Gastrocnemius medialis (tissue), 4 donors: ENCODE data around the gene NLGN4X. TPM values are rescaled to one million over a fixed set of nuclear protein-coding genes. Genes with fewer than 3 reads are reported as not detected.

Experiments
- ATAC-seq, 2 donors: fragments of 150-250 bp; one replicate each; pipeline ENCODE4 v1.9.1; 2016
- DNase-seq, 2 donors: peaks; one replicate each; pipeline ENCODE4 v3.0.0-alpha.2; 2019
- H3K27ac ChIP-seq, 4 donors: fragments of 200-600 bp; sonication (generic); 1 replicate in 1 of 4; 2 replicates in 3 of 4; pipeline ENCODE4 v1.5.1; 2016 to 2018; ENCODE audit warnings: mild to moderate bottlenecking in 2 of 4, moderate library complexity in 1 of 4
- H3K27me3 ChIP-seq, 3 donors: fragments of 200-600 bp; sonication (generic) in 2 of 3; 1 replicate in 1 of 3; 2 replicates in 2 of 3; pipeline versions ENCODE4 v1.5.1 to v1.6.0; 2016 to 2019; ENCODE audit warnings: mild to moderate bottlenecking in 1 of 3, moderate library complexity in 1 of 3
- H3K36me3 ChIP-seq, 2 donors: fragments of 200-600 bp; sonication (generic) in 1 of 2; one replicate each; pipeline ENCODE4 v1.5.1; 2017 to 2018
- H3K4me1 ChIP-seq, 2 donors: fragments of 200-600 bp; sonication (generic) in 1 of 2; one replicate each; pipeline ENCODE4 v1.5.1; 2016 to 2017; ENCODE audit warnings: mild to moderate bottlenecking in 2 of 2
- H3K4me3 ChIP-seq, 4 donors: fragments of 200-600 bp; sonication (generic) in 3 of 4; 1 replicate in 1 of 4; 2 replicates in 3 of 4; pipeline ENCODE4 v1.5.1; 2016 to 2019; ENCODE audit warnings: mild to moderate bottlenecking in 2 of 4
- H3K9me3 ChIP-seq, 3 donors: fragments of 200-600 bp; sonication (generic) in 2 of 3; 1 replicate in 1 of 3; 2 replicates in 2 of 3; pipeline ENCODE4 v1.5.1; 2016 to 2019
- POLR2A ChIP-seq, 2 donors: fragments of 450-650 bp; IDR thresholded peaks; one replicate each; pipeline ENCODE4 v1.6.1; 2017; ENCODE audit warnings: antibody characterized with exemption in 2 of 2, mild to moderate bottlenecking in 2 of 2, moderate library complexity in 2 of 2
- in situ Hi-C, 4 donors: fragments of 200-750 bp; cut with MboI; loops; one replicate each; pipeline versions ENCODE4 v1.15.0 to v1.8.0; 2017; ENCODE audit warnings: low sequenced_read_pairs in 4 of 4
- intact Hi-C: fragments of 100-400 bp; cut with DNase I; formaldehyde crosslinking; loops from one replicate; pipeline ENCODE4 v1.15.1; 2023; ENCODE audit warnings: low total_unique reads
- total RNA-seq, 4 donors: library from RNA; depleted of rRNA; stranded (reverse); fragments of >200 nt; gene quantifications; one replicate each; pipeline versions ENCODE4 v1.1.0 to v1.2.3, GENCODE V29; 2016
- TF ChIP-seq, protein P1 (sequence below), 5 experiments: fragments of 450-650 bp in 3 of 5; fragments of 200-600 bp in 2 of 5; sonication (generic) in 2 of 5; IDR thresholded peaks in 4 of 5; conservative IDR thresholded peaks in 1 of 5; 1 replicate in 4 of 5; 2 replicates in 1 of 5; pipeline ENCODE4 v1.5.1; 2016 to 2019; ENCODE audit warnings: antibody characterized with exemption in 5 of 5, mild to moderate bottlenecking in 3 of 5, moderate library complexity in 3 of 5

The NLGN4X gene
- total RNA-seq, 4 donors from 2014 or later, result 0.31 to 0.52 (median 0.47) TPM

DNA sequence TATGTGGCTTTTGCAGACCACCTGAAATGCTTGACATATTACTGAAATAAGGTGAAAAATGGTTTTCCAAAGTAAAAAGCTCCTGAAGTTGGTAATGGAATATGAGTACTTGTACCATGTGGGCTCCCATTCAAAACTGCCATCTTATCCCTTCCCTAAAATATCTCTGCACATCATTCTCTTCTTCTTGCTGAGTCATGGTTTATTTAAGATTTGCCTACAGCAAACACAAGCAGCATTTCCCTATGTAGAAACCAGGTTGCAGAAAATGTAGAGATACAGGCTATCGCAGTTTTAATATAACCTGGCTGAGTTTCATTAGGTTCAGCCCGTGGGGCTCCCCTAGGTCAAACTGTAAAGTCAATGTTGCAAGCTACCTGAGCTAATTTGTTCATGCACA, 270.1 kb downstream of the NLGN4X start:
- H3K9me3 ChIP-seq, result no peaks in the 10 kb centered on the region
- no peaks in the 10 kb centered on the region for H3K27me3 ChIP-seq
- no peak overlapping the region for H3K4me3 ChIP-seq
- no peak for ATAC-seq
- no peaks in the 10 kb centered on the region for H3K4me1 ChIP-seq
- no peaks in the 10 kb centered on the region for H3K36me3 ChIP-seq
- in situ Hi-C loops, result no loop called here
- intact Hi-C loops, result no loop called here
- TF ChIP-seq, protein P1, sequence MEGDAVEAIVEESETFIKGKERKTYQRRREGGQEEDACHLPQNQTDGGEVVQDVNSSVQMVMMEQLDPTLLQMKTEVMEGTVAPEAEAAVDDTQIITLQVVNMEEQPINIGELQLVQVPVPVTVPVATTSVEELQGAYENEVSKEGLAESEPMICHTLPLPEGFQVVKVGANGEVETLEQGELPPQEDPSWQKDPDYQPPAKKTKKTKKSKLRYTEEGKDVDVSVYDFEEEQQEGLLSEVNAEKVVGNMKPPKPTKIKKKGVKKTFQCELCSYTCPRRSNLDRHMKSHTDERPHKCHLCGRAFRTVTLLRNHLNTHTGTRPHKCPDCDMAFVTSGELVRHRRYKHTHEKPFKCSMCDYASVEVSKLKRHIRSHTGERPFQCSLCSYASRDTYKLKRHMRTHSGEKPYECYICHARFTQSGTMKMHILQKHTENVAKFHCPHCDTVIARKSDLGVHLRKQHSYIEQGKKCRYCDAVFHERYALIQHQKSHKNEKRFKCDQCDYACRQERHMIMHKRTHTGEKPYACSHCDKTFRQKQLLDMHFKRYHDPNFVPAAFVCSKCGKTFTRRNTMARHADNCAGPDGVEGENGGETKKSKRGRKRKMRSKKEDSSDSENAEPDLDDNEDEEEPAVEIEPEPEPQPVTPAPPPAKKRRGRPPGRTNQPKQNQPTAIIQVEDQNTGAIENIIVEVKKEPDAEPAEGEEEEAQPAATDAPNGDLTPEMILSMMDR (IDR thresholded peaks at IDR 0.05 in 4 of 5, conservative IDR thresholded peaks at IDR 0.05 in 1 of 5), result no peak
- TF ChIP-seq POLR2A (IDR thresholded peaks at IDR 0.05), result no peak
- no peak for DNase-seq
- no peak overlapping the region for H3K27ac ChIP-seq

DNA sequence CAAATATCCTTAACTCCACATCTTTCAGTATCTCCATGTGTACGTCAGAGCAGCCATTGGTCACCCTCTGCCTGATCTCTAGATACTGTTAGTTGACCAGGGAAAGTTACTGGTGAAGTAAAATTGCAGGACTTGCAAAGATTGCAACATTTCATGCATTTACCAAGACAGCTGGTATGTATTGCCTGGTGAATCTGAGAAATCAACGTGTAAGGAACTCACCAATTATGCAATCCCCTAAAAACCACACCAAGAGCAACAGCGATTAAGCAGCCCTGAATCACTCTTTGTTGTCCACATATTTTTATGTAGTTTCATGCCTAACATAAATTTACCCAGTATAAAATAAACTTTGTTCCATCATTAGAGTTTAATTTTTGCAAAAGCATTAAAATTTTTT, 271.2 kb downstream of the NLGN4X start:
- H3K27ac ChIP-seq, result no peak overlapping the region
- DNase-seq (no peak), ATAC-seq (no peak)
- in situ Hi-C loops, result no loop called here
- TF ChIP-seq, protein P1 (IDR thresholded peaks at IDR 0.05 in 4 of 5, conservative IDR thresholded peaks at IDR 0.05 in 1 of 5), result no peak
- no peak for TF ChIP-seq POLR2A (IDR thresholded peaks at IDR 0.05)
- no peak overlapping the region for H3K4me3 ChIP-seq
- no peaks in the 10 kb centered on the region for H3K36me3 ChIP-seq
- H3K9me3 ChIP-seq, result no peaks in the 10 kb centered on the region
- no peaks in the 10 kb centered on the region for H3K27me3 ChIP-seq
- no peaks in the 10 kb centered on the region for H3K4me1 ChIP-seq
- intact Hi-C loops, result no loop called here

DNA sequence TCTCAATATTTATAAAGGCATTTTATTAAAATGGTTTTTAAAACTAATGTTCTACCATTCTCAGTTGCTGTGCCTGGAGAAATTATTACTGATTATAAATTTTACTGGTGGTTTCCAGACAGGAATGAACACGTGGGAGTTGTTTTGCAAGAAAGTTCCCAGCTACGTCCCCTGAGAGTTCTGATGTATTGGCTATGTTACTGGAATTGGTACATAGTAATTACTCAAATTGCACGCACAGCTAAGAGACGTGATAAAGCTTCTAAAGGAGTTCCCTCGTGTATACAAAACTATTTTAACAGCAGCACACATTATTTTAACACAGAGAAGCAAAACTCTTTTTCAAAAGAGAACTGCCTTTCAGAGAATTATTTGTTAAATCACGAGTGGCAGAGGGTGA, 292.2 kb downstream of the NLGN4X start:
- Histone ChIP-seq H3K36me3 (no peaks in the 10 kb centered on the region), H3K4me3 (no peak overlapping the region), H3K9me3 (no peaks in the 10 kb centered on the region), H3K27ac (no peak overlapping the region), H3K27me3 (no peaks in the 10 kb centered on the region), H3K4me1 (no peaks in the 10 kb centered on the region)
- intact Hi-C loops (no loop called here), in situ Hi-C loops (no loop called here)
- DNase-seq, result peak in 1 of 2 donors; percentile 4
- TF ChIP-seq POLR2A (IDR thresholded peaks at IDR 0.05), result no peak
- no peak for ATAC-seq

DNA sequence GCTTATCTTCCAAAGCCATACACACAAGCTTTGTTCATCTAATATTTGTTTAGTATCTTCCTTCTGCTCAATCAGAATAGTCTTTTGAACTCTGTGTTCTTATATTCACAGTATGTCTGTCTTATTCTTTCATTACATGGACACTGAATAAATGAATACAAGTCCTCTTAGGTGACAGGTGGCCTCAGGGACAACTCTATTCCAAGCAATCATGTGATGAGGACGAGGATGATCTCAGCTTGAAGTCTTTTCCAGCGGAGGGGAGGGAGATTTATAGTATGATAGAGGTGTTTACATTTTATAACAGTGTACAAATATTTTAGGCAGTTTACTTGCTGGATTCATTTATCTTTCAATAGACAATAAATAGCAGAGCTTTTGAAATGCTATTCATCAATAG, 300.4 kb downstream of the NLGN4X start:
- DNase-seq, result no peak
- intact Hi-C loops (no loop called here), in situ Hi-C loops (no loop called here)
- no peak for ATAC-seq
- TF ChIP-seq, protein P1 (IDR thresholded peaks at IDR 0.05 in 4 of 5, conservative IDR thresholded peaks at IDR 0.05 in 1 of 5), result no peak
- no peak for TF ChIP-seq POLR2A (IDR thresholded peaks at IDR 0.05)
- no peak overlapping the region for H3K27ac ChIP-seq
- no peaks in the 10 kb centered on the region for H3K27me3 ChIP-seq
- H3K36me3 ChIP-seq, result no peaks in the 10 kb centered on the region
- no peaks in the 10 kb centered on the region for H3K4me1 ChIP-seq
- H3K4me3 ChIP-seq, result no peak overlapping the region
- no peaks in the 10 kb centered on the region for H3K9me3 ChIP-seq

DNA sequence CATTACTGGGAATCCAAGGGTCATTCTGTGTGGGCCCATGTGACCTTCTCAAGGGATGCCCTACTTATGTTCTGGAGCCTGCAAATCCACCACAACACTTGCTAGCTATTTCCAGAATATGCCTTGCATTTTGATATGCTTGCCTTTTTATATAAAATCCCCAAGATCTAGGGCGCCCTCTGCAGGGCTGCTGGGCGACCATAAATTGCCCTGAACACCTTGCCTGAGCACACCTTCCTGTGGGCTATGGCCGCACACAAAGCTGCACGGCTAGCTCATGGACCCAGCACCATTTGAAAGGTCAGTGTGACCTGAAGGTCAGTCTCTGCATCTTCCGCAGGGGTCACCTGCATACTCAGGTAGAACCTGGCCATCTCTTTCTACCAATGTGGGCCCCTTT, 311.7 kb downstream of the NLGN4X start:
- ATAC-seq, result no peak
- in situ Hi-C loops, result no loop called here
- H3K27ac ChIP-seq, result no peak overlapping the region
- TF ChIP-seq, protein P1 (IDR thresholded peaks at IDR 0.05 in 4 of 5, conservative IDR thresholded peaks at IDR 0.05 in 1 of 5), result no peak
- TF ChIP-seq POLR2A (IDR thresholded peaks at IDR 0.05), result no peak
- no peak overlapping the region for H3K4me3 ChIP-seq
- H3K4me1 ChIP-seq, result no peaks in the 10 kb centered on the region
- intact Hi-C loops, result no loop called here
- DNase-seq, result no peak
- H3K27me3 ChIP-seq, result no peaks in the 10 kb centered on the region
- H3K9me3 ChIP-seq, result no peaks in the 10 kb centered on the region
- no peaks in the 10 kb centered on the region for H3K36me3 ChIP-seq
